Endothelial cell of umbilical vein (primary cell): ENCODE results near the gene ATG7. TPM values are rescaled to one million over a fixed set of nuclear protein-coding genes. Genes with fewer than 3 reads are reported as not detected.
A peak's percentile ranks its signal among the peaks of the same experiment; 100 is the strongest.

Source experiments
- BruUV-seq: library from RNA; stranded (reverse); fragments of 400-500 nt; replicated peaks from 2 replicates; lab custom pipeline; 2021; lab: Mats Ljungman, UMichigan
- CTCF ChIA-PET: fragments of 300-600, 350-600 bp; sonication (Branson Sonifier 250); formaldehyde crosslinking; loops from one replicate; lab custom pipeline; 2021; ENCODE audit warnings: antibody characterized with exemption, inconsistent platforms; lab: Charles Lee
- POLR2A ChIA-PET: fragments of 300-600, 350-600 bp; sonication (Branson Sonifier 250); formaldehyde crosslinking; loops from one replicate; lab custom pipeline; 2021; ENCODE audit warnings: antibody characterized with exemption, inconsistent platforms; lab: Charles Lee
- DNase-seq: peaks from one replicate; pipeline ENCODE4 v3.0.0-alpha.2; 2011; ENCODE audit warnings: low read depth, low spot score
- FAIRE-seq: peaks from 2 replicates; lab custom pipeline; 2011; peaks lifted over from hg19 to GRCh38; lab: Jason Lieb, UNC
- H2AFZ ChIP-seq: 2 replicates; pipeline ENCODE4 v1.6.0; 2012; ENCODE audit warnings: low read depth, low read length, control low read depth, inconsistent platforms
- H3K27ac ChIP-seq: 2 replicates; pipeline ENCODE4 v1.5.1; 2011; ENCODE audit warnings: low read depth, mild to moderate bottlenecking, control low read depth, low read length, moderate library complexity; ENCODE audit not compliant: insufficient read depth
- H3K27me3 ChIP-seq, 2 experiments: 2 replicates each; pipeline versions ENCODE4 v1.6.0 to v1.6.1; 2011; ENCODE audit warnings: low read length in 2 of 2, mixed read lengths in 1 of 2; ENCODE audit not compliant: control insufficient read depth in 2 of 2, insufficient read depth in 2 of 2
- H3K36me3 ChIP-seq, 2 experiments: 2 replicates in 1 of 2; 3 replicates in 1 of 2; pipeline ENCODE4 v1.5.1; 2011; ENCODE audit warnings: low read length in 2 of 2, mild to moderate bottlenecking in 1 of 2, moderate library complexity in 1 of 2; ENCODE audit not compliant: control insufficient read depth in 2 of 2, insufficient read depth in 2 of 2; ENCODE audit errors: extremely low read depth in 1 of 2
- H3K4me1 ChIP-seq: 3 replicates; pipeline ENCODE4 v1.5.1; 2011; ENCODE audit warnings: mild to moderate bottlenecking, low read length; ENCODE audit not compliant: control insufficient read depth, insufficient read depth; ENCODE audit errors: extremely low read depth
- H3K4me2 ChIP-seq: 2 replicates; pipeline ENCODE4 v1.6.1; 2011; ENCODE audit warnings: low read length, control low read depth, mixed read lengths; ENCODE audit not compliant: insufficient read depth
- H3K4me3 ChIP-seq, 3 experiments: fragments of 200-600 bp in 1 of 3; sonication (generic), shearing (Covaris generic) in 1 of 3; replicated peaks in 1 of 3; 2 replicates each; pipeline ENCODE4 v1.5.1; 2011 to 2016; ENCODE audit warnings: control low read depth in 3 of 3, low read length in 3 of 3, mild to moderate bottlenecking in 2 of 3, inconsistent platforms in 1 of 3, low read depth in 1 of 3, moderate library complexity in 1 of 3; ENCODE audit not compliant: insufficient read depth in 1 of 3
- H3K79me2 ChIP-seq: 2 replicates; pipeline ENCODE4 v1.6.0; 2012; ENCODE audit warnings: low read length, inconsistent platforms; ENCODE audit not compliant: control insufficient read depth, insufficient read depth
- H3K9ac ChIP-seq: replicated peaks from 2 replicates; pipeline ENCODE3; 2011; ENCODE audit warnings: low read length, control low read depth; ENCODE audit not compliant: insufficient read depth; ENCODE audit errors: extremely low read depth
- H3K9me1 ChIP-seq: replicated peaks from 3 replicates; pipeline ENCODE4 v1.6.0; 2011; ENCODE audit warnings: mild to moderate bottlenecking, low read length; ENCODE audit not compliant: control insufficient read depth, insufficient read depth; ENCODE audit errors: extremely low read depth
- H3K9me3 ChIP-seq: replicated peaks from 2 replicates; pipeline ENCODE4 v1.5.1; 2012; ENCODE audit warnings: low read length, inconsistent platforms; ENCODE audit not compliant: control insufficient read depth, insufficient read depth
- H4K20me1 ChIP-seq: replicated peaks from 2 replicates; pipeline ENCODE3; 2011; ENCODE audit warnings: mild to moderate bottlenecking, low read length; ENCODE audit not compliant: control insufficient read depth, insufficient read depth; ENCODE audit errors: extremely low read depth
- CTCF ChIP-seq, 2 donors: IDR thresholded peaks; 1 replicate in 1 of 2; 2 replicates in 1 of 2; pipeline ENCODE4 v1.5.1; 2011; ENCODE audit warnings: low read length in 2 of 2, mild to moderate bottlenecking in 2 of 2, moderate library complexity in 2 of 2, control low read depth in 1 of 2, inconsistent platforms in 1 of 2, low read depth in 1 of 2; ENCODE audit not compliant: insufficient read depth in 1 of 2; ENCODE audit errors: extremely low read depth in 1 of 2
- EZH2 ChIP-seq: IDR thresholded peaks from 2 replicates; pipeline ENCODE4 v1.6.1; 2012; ENCODE audit warnings: borderline replicate concordance, low read depth, mild to moderate bottlenecking, moderate library complexity, low read length, inconsistent platforms; ENCODE audit not compliant: severe bottlenecking
- FOS ChIP-seq: IDR thresholded peaks from 2 replicates; pipeline ENCODE4 v1.6.1; 2011; ENCODE audit warnings: mild to moderate bottlenecking, low read length, moderate library complexity, borderline replicate concordance; ENCODE audit not compliant: insufficient read depth
- GATA2 ChIP-seq: IDR thresholded peaks from 2 replicates; pipeline ENCODE4 v1.7.0; 2011; ENCODE audit warnings: low read depth, mild to moderate bottlenecking, moderate library complexity, mixed read lengths, low read length; ENCODE audit not compliant: insufficient read length, insufficient read depth
- JUN ChIP-seq: IDR thresholded peaks from 2 replicates; pipeline ENCODE4 v1.6.1; 2011; ENCODE audit warnings: borderline replicate concordance, low read depth; ENCODE audit not compliant: insufficient read length, insufficient read depth
- MYC ChIP-seq: IDR thresholded peaks from one replicate; pipeline ENCODE4 v1.6.1; 2011; ENCODE audit warnings: mild to moderate bottlenecking, low read depth, low read length
- POLR2A ChIP-seq: IDR thresholded peaks from 2 replicates; pipeline ENCODE4 v1.6.1; 2012; ENCODE audit warnings: low read depth, mild to moderate bottlenecking, control low read depth, low read length
- POLR2AphosphoS5 ChIP-seq: IDR thresholded peaks from 2 replicates; pipeline ENCODE4 v1.6.1; 2012; ENCODE audit warnings: low read depth, mild to moderate bottlenecking, control low read depth, low read length, moderate library complexity; ENCODE audit not compliant: insufficient read depth
- dilution Hi-C: fragments of 300-500 bp; cut with MboI; formaldehyde crosslinking; loops from one replicate; pipeline ENCODE4 v1.15.0; 2019; ENCODE audit warnings: low sequenced_read_pairs; ENCODE audit not compliant: extremely low pct_ligation_motif_present
- intact Hi-C: fragments of 100-400 bp; cut with micrococcal nuclease; formaldehyde crosslinking; loops from one replicate; pipeline ENCODE4 v1.10.0; 2022
- polyA plus RNA-seq, 4 experiments: library from polyadenylated mRNA; depleted of rRNA in 3 of 4; stranded (reverse) in 3 of 4; unstranded in 1 of 4; fragments of >200 nt; gene quantifications; 2 replicates each; pipeline versions ENCODE4 v1.2.1 to v1.2.3, GENCODE V29; 2011 to 2012; ENCODE audit warnings: missing spikeins in 1 of 4
- total RNA-seq: library from RNA; stranded (reverse); gene quantifications from 2 replicates; pipeline ENCODE4 v1.2.3, GENCODE V29; 2021
- TF ChIP-seq, protein P1 (sequence below): IDR thresholded peaks from 2 replicates; pipeline ENCODE4 v1.6.1; 2011; ENCODE audit not compliant: insufficient read depth, insufficient read length

Gene ATG7
- total and polyA plus RNA-seq, 2 donors (not counting 3 experiments of a cell fraction or from before 2014, with no cell fraction given), result 30.8 to 48.3 TPM

GRCh38 chr3:11272906-11273574 is 843 bp downstream of the ATG7 start:
- intact Hi-C loops, result loop anchor here (1.0 to 2.0 kb wide), 6 partner anchors 16 to 72 kb away; no protein-coding TSS in a partner anchor
- no peak for DNase-seq
- ChIA-PET POLR2A (interaction anchor here (0.6 to 2.9 kb wide), 3 partner anchors 16 to 73 kb away, joined by 3 to 18 read pairs (median 4); no protein-coding TSS in a partner anchor), CTCF (interaction anchor here (0.8 to 1.4 kb wide), 12 partner anchors 11 to 116 kb away, joined by 3 to 12 read pairs (median 4); no protein-coding TSS in a partner anchor)
- Histone ChIP-seq H3K79me2 (peaks cover 44% of the 10 kb centered on the region), H3K27me3 (no peaks in the 10 kb centered on the region), H3K27ac (peak overlapping the region; percentile 89), H3K9ac (peak overlapping the region; percentile 95), H2AFZ (no peak overlapping the region), H3K4me1 (peaks cover 15% of the 10 kb centered on the region), H3K36me3 (no peaks in the 10 kb centered on the region), H3K4me2 (peak overlapping the region; percentile 87), H3K9me1 (no peaks in the 10 kb centered on the region), H3K4me3 (peak overlapping the region; percentile 76 to 89 (median 88)), H3K9me3 (no peaks in the 10 kb centered on the region), H4K20me1 (no peaks in the 10 kb centered on the region)
- no TSS peak for BruUV-seq
- TF ChIP-seq FOS (no peak), MYC (no peak), CTCF (IDR thresholded peaks at IDR 0.05; ENCODE audit: extremely low read depth in 1 of 2, insufficient read depth in 1 of 2, low read depth in 1 of 2, low read length in 2 of 2) (no peak), POLR2AphosphoS5 (no peak), GATA2 (no peak), POLR2A (no peak), JUN (no peak), EZH2 (no peak)
- TF ChIP-seq, protein P1, sequence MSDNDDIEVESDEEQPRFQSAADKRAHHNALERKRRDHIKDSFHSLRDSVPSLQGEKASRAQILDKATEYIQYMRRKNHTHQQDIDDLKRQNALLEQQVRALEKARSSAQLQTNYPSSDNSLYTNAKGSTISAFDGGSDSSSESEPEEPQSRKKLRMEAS, result no peak
- dilution Hi-C loops, result no loop called here
- no peak for FAIRE-seq
